Measurements from ENCODE around the gene RPL15. TPM values are rescaled to one million over a fixed set of nuclear protein-coding genes. Genes with fewer than 3 reads are reported as not detected.
"Not testable (repeated sequence)": the region's sequence is repeated elsewhere in the genome, so short reads cannot be mapped to it uniquely, and the experiment has no call there.

The RPL15 gene
- total RNA-seq, result 3,479 and 3,843 TPM in 2 replicates

GRCh38 chr3:23916886-23917678, at the start of gene RPL15, which contains the start of gene NKIRAS1:
RPL15 (plus strand) TSS chr3:23917132; CDS start chr3:23917860, 728 bp downstream.
NKIRAS1 (minus strand) TSS chr3:23916990; CDS start chr3:23910904, 6,086 bp downstream.
- Histone ChIP-seq H3K27me3 (ENCODE audit: control insufficient read depth, insufficient read depth, low read length) (no peaks in the 10 kb centered on the region), H3K36me3 (ENCODE audit: control insufficient read depth, insufficient read depth, low read length) (no peaks in the 10 kb centered on the region), H3K4me3 (ENCODE audit: low read depth, low read length) (peak within 1 kb of the TSS; percentile 77)
- TF ChIP-seq CTCF (IDR thresholded peaks at IDR 0.05; ENCODE audit: insufficient read depth, low read length, poor library complexity, severe bottlenecking), result peak; percentile 24
- peak; percentile 82 for DNase-seq (ENCODE audit: low read depth)

- no peak for DNase-seq (ENCODE audit: low read depth)
- Histone ChIP-seq H3K4me3 (ENCODE audit: low read depth, low read length) (no peak overlapping the region), H3K36me3 (ENCODE audit: control insufficient read depth, insufficient read depth, low read length) (no peaks in the 10 kb centered on the region), H3K27me3 (ENCODE audit: control insufficient read depth, insufficient read depth, low read length) (no peaks in the 10 kb centered on the region)
- TF ChIP-seq CTCF (IDR thresholded peaks at IDR 0.05; ENCODE audit: insufficient read depth, low read length, poor library complexity, severe bottlenecking), result no peak
Observed at GRCh38 chr3:23867400-23867799, 49.5 kb upstream of the RPL15 start.

DNA sequence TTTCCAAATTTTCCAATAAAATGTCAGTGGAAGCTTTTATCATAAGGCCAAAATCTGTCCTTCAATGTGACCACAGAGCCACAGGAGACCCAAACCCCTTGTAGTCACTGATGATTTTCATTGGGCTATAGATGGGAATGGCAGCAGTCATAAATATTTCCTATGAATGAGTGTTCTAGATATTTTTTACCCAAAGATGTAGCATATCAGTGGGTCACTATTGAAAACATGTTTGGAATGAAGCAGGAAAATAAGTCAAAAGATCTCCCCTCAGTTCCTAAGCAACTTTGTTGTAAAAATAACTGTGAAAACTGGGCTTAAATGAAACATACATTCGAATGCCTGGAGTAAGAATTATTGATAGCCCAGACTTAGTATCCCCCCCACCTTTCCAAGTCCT, 49.1 kb upstream of the RPL15 start:
- H3K27me3 ChIP-seq (ENCODE audit: control insufficient read depth, insufficient read depth, low read length), result no peaks in the 10 kb centered on the region
- no peak overlapping the region for H3K4me3 ChIP-seq (ENCODE audit: low read depth, low read length)
- TF ChIP-seq CTCF (IDR thresholded peaks at IDR 0.05; ENCODE audit: insufficient read depth, low read length, poor library complexity, severe bottlenecking), result no peak
- no peaks in the 10 kb centered on the region for H3K36me3 ChIP-seq (ENCODE audit: control insufficient read depth, insufficient read depth, low read length)
- no peak for DNase-seq (ENCODE audit: low read depth)

DNA sequence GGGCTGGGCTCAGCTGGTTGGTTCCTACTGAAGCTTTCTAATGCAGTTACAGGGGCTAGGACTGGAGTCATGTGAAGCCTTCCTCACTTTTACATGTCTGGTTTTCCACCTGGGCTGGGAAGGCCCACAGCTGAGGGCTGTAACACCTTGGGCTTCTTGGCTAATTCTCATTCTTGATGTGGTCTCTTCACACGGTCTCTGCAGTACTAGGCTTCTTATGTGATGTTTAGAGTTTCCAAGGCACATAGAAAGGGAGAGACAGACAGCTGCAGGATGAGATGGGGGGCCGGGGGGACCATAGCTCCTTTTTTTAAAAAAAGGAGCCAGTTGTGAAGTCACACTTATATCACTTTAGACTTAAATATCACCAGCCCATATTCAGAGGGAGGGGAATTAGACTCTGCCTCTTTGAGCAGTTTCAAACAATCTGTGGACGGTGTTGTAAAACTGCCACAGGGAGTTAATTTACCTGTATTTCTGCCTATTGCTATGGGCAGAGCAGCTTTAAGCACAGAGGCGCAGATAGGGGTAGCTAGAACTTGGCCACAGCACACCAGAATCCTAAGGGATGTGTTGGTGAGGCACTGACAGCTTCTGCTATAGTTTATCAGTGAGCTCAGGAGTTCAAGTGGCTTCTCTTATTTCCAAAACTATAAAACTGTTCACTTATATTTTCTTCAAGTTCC, 46.8 kb upstream of the RPL15 start:
- DNase-seq (ENCODE audit: low read depth), result no peak
- Histone ChIP-seq H3K27me3 (ENCODE audit: control insufficient read depth, insufficient read depth, low read length) (no peaks in the 10 kb centered on the region), H3K4me3 (ENCODE audit: low read depth, low read length) (no peak overlapping the region), H3K36me3 (ENCODE audit: control insufficient read depth, insufficient read depth, low read length) (no peaks in the 10 kb centered on the region)
- TF ChIP-seq CTCF (IDR thresholded peaks at IDR 0.05; ENCODE audit: insufficient read depth, low read length, poor library complexity, severe bottlenecking), result no peak

- not testable (repeated sequence) for H3K4me3 ChIP-seq (ENCODE audit: low read depth, low read length); DNase-seq (ENCODE audit: low read depth); H3K27me3 ChIP-seq (ENCODE audit: control insufficient read depth, insufficient read depth, low read length); H3K36me3 ChIP-seq (ENCODE audit: control insufficient read depth, insufficient read depth, low read length)
Observed at GRCh38 chr3:23870663-23871043, 46.3 kb upstream of the RPL15 start.

- DNase-seq (ENCODE audit: low read depth); H3K4me3 ChIP-seq (ENCODE audit: low read depth, low read length); H3K27me3 ChIP-seq (ENCODE audit: control insufficient read depth, insufficient read depth, low read length); H3K36me3 ChIP-seq (ENCODE audit: control insufficient read depth, insufficient read depth, low read length): not testable (repeated sequence)
Observed at GRCh38 chr3:23871361-23871760, 45.6 kb upstream of the RPL15 start.

Data from kidney epithelial cell (primary cell).